ENCODE measurements around the gene TSSK1B. TPM values are rescaled to one million over a fixed set of nuclear protein-coding genes. Genes with fewer than 3 reads are reported as not detected.
"Not testable (repeated sequence)": the region's sequence is repeated elsewhere in the genome, so short reads cannot be mapped to it uniquely, and the experiment has no call there.

The TSSK1B gene
- total RNA-seq, 1 experiment from 2014 or later = 0.17 TPM

DNA sequence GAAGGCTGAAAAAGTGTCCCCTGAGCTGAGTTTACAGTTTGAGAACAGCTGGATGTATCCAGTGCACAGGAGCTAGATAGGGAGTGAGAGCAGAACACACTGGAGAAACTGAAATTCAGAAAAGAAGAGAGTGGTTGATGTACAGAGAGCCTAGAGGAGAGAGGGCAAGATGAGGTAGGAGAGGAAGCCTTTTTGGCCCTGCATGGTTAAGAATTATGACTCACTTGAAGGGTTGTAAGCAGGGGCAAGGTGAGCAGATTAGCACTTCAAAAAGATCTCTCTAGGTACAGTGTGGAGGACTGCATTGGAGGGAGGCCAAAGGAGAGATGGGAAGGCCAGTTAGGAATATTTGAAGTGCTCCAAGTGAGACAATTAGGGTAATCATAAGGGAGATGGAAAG is 28.2 kb upstream of the TSSK1B start:
- TF ChIP-seq, protein P1, sequence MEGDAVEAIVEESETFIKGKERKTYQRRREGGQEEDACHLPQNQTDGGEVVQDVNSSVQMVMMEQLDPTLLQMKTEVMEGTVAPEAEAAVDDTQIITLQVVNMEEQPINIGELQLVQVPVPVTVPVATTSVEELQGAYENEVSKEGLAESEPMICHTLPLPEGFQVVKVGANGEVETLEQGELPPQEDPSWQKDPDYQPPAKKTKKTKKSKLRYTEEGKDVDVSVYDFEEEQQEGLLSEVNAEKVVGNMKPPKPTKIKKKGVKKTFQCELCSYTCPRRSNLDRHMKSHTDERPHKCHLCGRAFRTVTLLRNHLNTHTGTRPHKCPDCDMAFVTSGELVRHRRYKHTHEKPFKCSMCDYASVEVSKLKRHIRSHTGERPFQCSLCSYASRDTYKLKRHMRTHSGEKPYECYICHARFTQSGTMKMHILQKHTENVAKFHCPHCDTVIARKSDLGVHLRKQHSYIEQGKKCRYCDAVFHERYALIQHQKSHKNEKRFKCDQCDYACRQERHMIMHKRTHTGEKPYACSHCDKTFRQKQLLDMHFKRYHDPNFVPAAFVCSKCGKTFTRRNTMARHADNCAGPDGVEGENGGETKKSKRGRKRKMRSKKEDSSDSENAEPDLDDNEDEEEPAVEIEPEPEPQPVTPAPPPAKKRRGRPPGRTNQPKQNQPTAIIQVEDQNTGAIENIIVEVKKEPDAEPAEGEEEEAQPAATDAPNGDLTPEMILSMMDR (conservative IDR thresholded peaks at IDR 0.05) = no peak
- no peaks in the 10 kb centered on the region for H3K23me2 ChIP-seq (ENCODE audit: insufficient read length, low read depth, low read length, poor library complexity, severe bottlenecking)
- no peaks in the 10 kb centered on the region for H4K20me1 ChIP-seq (ENCODE audit: control insufficient read depth, insufficient read depth, insufficient read length)
- no peak overlapping the region for H2BK5ac ChIP-seq (ENCODE audit: insufficient read length, low read length)
- Mint-ChIP-seq H3K4me1 (peaks cover 4 to 5% of the 10 kb centered on the region in 2 experiments; a peak in 3 of 4 replicates), H3K36me3 (ENCODE audit: insufficient read depth in 1 of 3, low read depth in 3 of 3) (no peaks in the 10 kb centered on the region), H3K9me3 (0 out of 5 replicates have a peak, but pooled peaks cover 0 to 5% of the 10 kb centered on the region in 2 experiments), H3K4me3 (no peak overlapping the region), H3K27ac (no peak overlapping the region), H3K27me3 (ENCODE audit: low read depth) (no peaks in the 10 kb centered on the region)
- no peak overlapping the region for H2BK20ac ChIP-seq (ENCODE audit: low read depth, low read length, poor library complexity, severe bottlenecking)
- peaks cover 1% of the 10 kb centered on the region; the same call in 1 of the 2 replicates for H3K79me2 ChIP-seq (ENCODE audit: insufficient read depth, low read length)
- no peaks in the 10 kb centered on the region for H3K27me3 ChIP-seq (ENCODE audit: insufficient read depth, low read length)
- no peak overlapping the region for H3T11ph ChIP-seq (ENCODE audit: low read length)
- H2AK5ac ChIP-seq (ENCODE audit: insufficient read length, low read length) = no peak overlapping the region
- H3K4me2 ChIP-seq (ENCODE audit: insufficient read depth, insufficient read length, low read length) = no peak overlapping the region
- H2AFZ ChIP-seq (ENCODE audit: low read length) = no peak overlapping the region
- H4K91ac ChIP-seq (ENCODE audit: insufficient read length, low read depth, low read length) = no peak overlapping the region
- no peak overlapping the region for H3K14ac ChIP-seq (ENCODE audit: insufficient read depth, low read length)
- no peak overlapping the region for H2BK120ac ChIP-seq (ENCODE audit: low read depth, low read length, poor library complexity, severe bottlenecking)
- no peak for DNase-seq
- H3K79me1 ChIP-seq (ENCODE audit: insufficient read depth, low read depth, low read length, poor library complexity, severe bottlenecking) = no peaks in the 10 kb centered on the region
- no peak overlapping the region for H3K56ac ChIP-seq (ENCODE audit: insufficient read length, low read depth, low read length)
- H4K5ac ChIP-seq (ENCODE audit: insufficient read length, low read depth, low read length) = no peak overlapping the region
- no peak overlapping the region for H3K9ac ChIP-seq (ENCODE audit: extremely low read depth, insufficient read length, low read length)
- no peaks in the 10 kb centered on the region for H3K4me1 ChIP-seq (ENCODE audit: insufficient read depth, low read length)
- no peak overlapping the region for H3K27ac ChIP-seq (ENCODE audit: insufficient read length, low read depth, low read length)
- no peak overlapping the region for H2BK15ac ChIP-seq (ENCODE audit: low read depth, low read length)
- H3K9me3 ChIP-seq (ENCODE audit: control insufficient read depth, low read depth, low read length) = no peaks in the 10 kb centered on the region
- no peak overlapping the region for H3K18ac ChIP-seq (ENCODE audit: insufficient read length, low read depth, low read length)
- H3K4ac ChIP-seq (ENCODE audit: low read depth, low read length) = no peak overlapping the region
- H3K23ac ChIP-seq (ENCODE audit: insufficient read length, low read depth, low read length) = no peak overlapping the region
- no peak overlapping the region for H2BK12ac ChIP-seq (ENCODE audit: insufficient read length, low read depth, low read length)
- no peak overlapping the region for H4K8ac ChIP-seq (replicated peaks; ENCODE audit: insufficient read length, low read depth, low read length)

DNA sequence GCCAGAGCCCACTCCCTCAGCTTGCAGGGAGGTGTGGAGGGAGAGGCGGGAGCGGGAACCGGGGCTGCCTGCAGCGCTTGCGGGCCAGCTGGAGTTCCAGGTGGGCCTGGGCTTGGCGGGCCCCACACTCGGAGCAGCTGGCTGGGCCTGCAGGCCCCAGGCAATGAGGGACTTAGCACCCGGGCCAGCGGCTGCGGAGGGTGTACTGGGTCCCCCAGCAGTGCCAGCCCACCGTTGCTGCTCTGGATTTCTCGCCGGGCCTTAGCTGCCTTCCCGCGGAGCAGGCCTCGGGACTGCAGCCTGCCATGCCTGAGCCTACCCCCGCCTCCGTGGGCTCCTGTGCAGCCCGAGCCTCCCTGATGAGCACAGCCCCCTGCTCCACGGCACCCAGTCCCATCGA is 22.3 kb upstream of the TSSK1B start:
- not testable (repeated sequence) for H3K23ac ChIP-seq (ENCODE audit: insufficient read length, low read depth, low read length); H2BK120ac ChIP-seq (ENCODE audit: low read depth, low read length, poor library complexity, severe bottlenecking); H3K4me1 Mint-ChIP-seq; H3K4me2 ChIP-seq (ENCODE audit: insufficient read depth, insufficient read length, low read length); H3K27me3 ChIP-seq (ENCODE audit: insufficient read depth, low read length); H3K18ac ChIP-seq (ENCODE audit: insufficient read length, low read depth, low read length); H3K23me2 ChIP-seq (ENCODE audit: insufficient read length, low read depth, low read length, poor library complexity, severe bottlenecking); H3K79me2 ChIP-seq (ENCODE audit: insufficient read depth, low read length); H3K9me3 Mint-ChIP-seq; H4K20me1 ChIP-seq (ENCODE audit: control insufficient read depth, insufficient read depth, insufficient read length); H4K5ac ChIP-seq (ENCODE audit: insufficient read length, low read depth, low read length); H3K9ac ChIP-seq (ENCODE audit: extremely low read depth, insufficient read length, low read length); H3K27ac Mint-ChIP-seq; H3K9me3 ChIP-seq (ENCODE audit: control insufficient read depth, low read depth, low read length); H3K4me3 Mint-ChIP-seq; H3K27me3 Mint-ChIP-seq (ENCODE audit: low read depth); H2AK5ac ChIP-seq (ENCODE audit: insufficient read length, low read length); H2BK5ac ChIP-seq (ENCODE audit: insufficient read length, low read length); H3K14ac ChIP-seq (ENCODE audit: insufficient read depth, low read length); H3K36me3 Mint-ChIP-seq (ENCODE audit: insufficient read depth in 1 of 3, low read depth in 3 of 3); H2BK20ac ChIP-seq (ENCODE audit: low read depth, low read length, poor library complexity, severe bottlenecking); H2AFZ ChIP-seq (ENCODE audit: low read length); H4K91ac ChIP-seq (ENCODE audit: insufficient read length, low read depth, low read length); H2BK15ac ChIP-seq (ENCODE audit: low read depth, low read length); H2BK12ac ChIP-seq (ENCODE audit: insufficient read length, low read depth, low read length); H3T11ph ChIP-seq (ENCODE audit: low read length); DNase-seq; H3K27ac ChIP-seq (ENCODE audit: insufficient read length, low read depth, low read length); H4K8ac ChIP-seq (replicated peaks; ENCODE audit: insufficient read length, low read depth, low read length); H3K79me1 ChIP-seq (ENCODE audit: insufficient read depth, low read depth, low read length, poor library complexity, severe bottlenecking); H3K56ac ChIP-seq (ENCODE audit: insufficient read length, low read depth, low read length); H3K4me1 ChIP-seq (ENCODE audit: insufficient read depth, low read length); H3K4ac ChIP-seq (ENCODE audit: low read depth, low read length)
- no CpG with 5 or more reads among the region's 21 CpGs for WGBS (ENCODE audit: extremely low coverage, insufficient read length, low lambda C conversion rate)

Measured in H9 (cell line).